HEK293T (cell line): Measurements from ENCODE around the gene AQP10.
"Not testable (repeated sequence)": the region's sequence is repeated elsewhere in the genome, so short reads cannot be mapped to it uniquely, and the experiment has no call there.

Source experiments
- ARNT ChIP-seq: fragments of 450-650 bp; IDR thresholded peaks from 2 replicates; pipeline ENCODE4 v1.6.1; 2017; ENCODE audit warnings: mild to moderate bottlenecking
- BHLHE40 ChIP-seq: fragments of 450-650 bp; IDR thresholded peaks from 2 replicates; pipeline ENCODE4 v1.6.1; 2016; ENCODE audit warnings: mild to moderate bottlenecking, moderate library complexity, borderline replicate concordance
- CTBP1 ChIP-seq: fragments of 450-650 bp; IDR thresholded peaks from 2 replicates; pipeline ENCODE4 v1.6.1; 2016; ENCODE audit warnings: borderline replicate concordance
- FOXA1 ChIP-seq: fragments of 450-650 bp; IDR thresholded peaks from 2 replicates; pipeline ENCODE4 v1.6.1; 2016; ENCODE audit warnings: mild to moderate bottlenecking
- FOXK2 ChIP-seq: fragments of 450-650 bp; IDR thresholded peaks from 2 replicates; pipeline ENCODE4 v1.6.1; 2016; ENCODE audit warnings: mild to moderate bottlenecking
- FOXM1 ChIP-seq: fragments of 450-650 bp; IDR thresholded peaks from 2 replicates; pipeline ENCODE4 v1.6.1; 2017; ENCODE audit warnings: mild to moderate bottlenecking, borderline replicate concordance
- HDGF ChIP-seq: fragments of 450-650 bp; IDR thresholded peaks from 2 replicates; pipeline ENCODE4 v1.6.1; 2017; ENCODE audit warnings: antibody characterized with exemption, borderline replicate concordance
- L3MBTL2 ChIP-seq: fragments of 450-650 bp; conservative IDR thresholded peaks from 2 replicates; pipeline ENCODE4 v1.6.1; 2016; ENCODE audit warnings: mild to moderate bottlenecking
- NFRKB ChIP-seq: fragments of 450-650 bp; IDR thresholded peaks from 2 replicates; pipeline ENCODE4 v1.6.1; 2016; ENCODE audit warnings: mild to moderate bottlenecking, moderate library complexity
- SP1 ChIP-seq: fragments of 450-650 bp; IDR thresholded peaks from 2 replicates; pipeline ENCODE4 v1.6.1; 2017
- ZNF384 ChIP-seq: fragments of 450-650 bp; IDR thresholded peaks from 2 replicates; pipeline ENCODE4 v1.6.1; 2016
- TF ChIP-seq, protein P1 (sequence below): fragments of 450-650 bp; IDR thresholded peaks from 2 replicates; pipeline ENCODE4 v1.6.1; 2016

DNA sequence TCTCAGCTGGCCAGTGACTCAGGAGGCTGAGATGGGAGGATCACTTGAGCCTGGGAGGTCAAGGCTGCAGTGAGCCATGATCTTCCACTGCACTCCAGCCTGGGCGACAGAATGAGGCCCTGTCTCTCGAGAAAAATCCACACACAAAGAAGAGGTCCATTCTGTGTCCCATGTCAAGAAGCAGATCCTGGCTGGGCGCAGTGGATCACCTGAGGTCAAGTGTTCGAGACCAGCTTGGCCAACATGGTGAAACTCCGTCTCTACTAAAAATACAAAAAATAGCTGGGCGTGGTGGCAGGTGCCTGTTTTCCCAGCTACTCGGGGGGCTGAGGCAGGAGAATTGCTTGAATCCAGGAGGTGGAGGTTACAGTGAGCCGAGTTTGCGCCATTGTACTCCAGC lies 20.5 kb downstream of the AQP10 start:
- not testable (repeated sequence) for TF ChIP-seq CTBP1, FOXM1, ARNT, SP1, NFRKB, FOXA1, ZNF384, HDGF, FOXK2, BHLHE40, L3MBTL2
- TF ChIP-seq, protein P1, sequence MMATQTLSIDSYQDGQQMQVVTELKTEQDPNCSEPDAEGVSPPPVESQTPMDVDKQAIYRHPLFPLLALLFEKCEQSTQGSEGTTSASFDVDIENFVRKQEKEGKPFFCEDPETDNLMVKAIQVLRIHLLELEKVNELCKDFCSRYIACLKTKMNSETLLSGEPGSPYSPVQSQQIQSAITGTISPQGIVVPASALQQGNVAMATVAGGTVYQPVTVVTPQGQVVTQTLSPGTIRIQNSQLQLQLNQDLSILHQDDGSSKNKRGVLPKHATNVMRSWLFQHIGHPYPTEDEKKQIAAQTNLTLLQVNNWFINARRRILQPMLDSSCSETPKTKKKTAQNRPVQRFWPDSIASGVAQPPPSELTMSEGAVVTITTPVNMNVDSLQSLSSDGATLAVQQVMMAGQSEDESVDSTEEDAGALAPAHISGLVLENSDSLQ = not testable (repeated sequence)
